HUES6 (cell line): ENCODE results near the gene IQUB.
"Not testable (repeated sequence)": the region's sequence is repeated elsewhere in the genome, so short reads cannot be mapped to it uniquely, and the experiment has no call there.

Experiments
- H3K27ac ChIP-seq: 2 replicates; pipeline ENCODE4 v1.7.0; 2013; ENCODE audit warnings: low read depth, mild to moderate bottlenecking, low read length, inconsistent platforms
- H3K27me3 ChIP-seq: 2 replicates; pipeline ENCODE4 v1.6.1; 2013; ENCODE audit warnings: low read length; ENCODE audit not compliant: control insufficient read depth, insufficient read depth
- H3K36me3 ChIP-seq: 2 replicates; pipeline ENCODE4 v1.6.1; 2013; ENCODE audit warnings: low read length; ENCODE audit not compliant: control insufficient read depth, insufficient read depth
- H3K4me1 ChIP-seq: 2 replicates; pipeline ENCODE4 v1.6.1; 2013; ENCODE audit warnings: low read length; ENCODE audit not compliant: control insufficient read depth, insufficient read depth
- H3K4me3 ChIP-seq: 2 replicates; pipeline ENCODE4 v1.5.1; 2013; ENCODE audit warnings: low read depth, low read length
- H3K9ac ChIP-seq: one replicate; pipeline ENCODE4 v1.6.1; 2013; ENCODE audit warnings: mild to moderate bottlenecking, low read length
- H3K9me3 ChIP-seq: 2 replicates; pipeline ENCODE4 v1.6.1; 2013; ENCODE audit warnings: low read depth, low read length; ENCODE audit not compliant: control insufficient read depth, insufficient read depth

The IQUB gene

DNA sequence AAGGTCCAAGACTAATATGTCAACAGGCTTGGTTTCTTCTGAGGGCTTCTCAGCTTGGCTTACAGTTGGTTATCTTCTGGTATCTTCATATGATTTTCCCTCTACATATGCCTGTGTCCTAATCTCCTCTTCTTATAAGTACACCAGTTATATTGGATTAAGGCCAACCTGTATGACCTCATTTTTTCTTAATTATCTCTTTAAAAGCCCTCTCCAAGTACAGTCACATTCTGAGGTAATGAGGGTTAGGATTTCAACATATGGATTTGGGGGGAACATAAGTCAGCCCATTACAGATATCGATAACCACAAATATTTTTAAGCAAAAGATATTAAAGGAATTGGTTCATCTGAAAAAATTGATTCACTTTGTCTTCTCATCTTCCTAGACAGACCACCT, 49.2 kb downstream of the IQUB start:
- Histone ChIP-seq H3K9me3 (no peaks in the 10 kb centered on the region), H3K27ac (no peak overlapping the region), H3K27me3 (no peaks in the 10 kb centered on the region), H3K9ac (no peak overlapping the region), H3K4me1 (no peaks in the 10 kb centered on the region), H3K4me3 (no peak overlapping the region), H3K36me3 (no peaks in the 10 kb centered on the region)

DNA sequence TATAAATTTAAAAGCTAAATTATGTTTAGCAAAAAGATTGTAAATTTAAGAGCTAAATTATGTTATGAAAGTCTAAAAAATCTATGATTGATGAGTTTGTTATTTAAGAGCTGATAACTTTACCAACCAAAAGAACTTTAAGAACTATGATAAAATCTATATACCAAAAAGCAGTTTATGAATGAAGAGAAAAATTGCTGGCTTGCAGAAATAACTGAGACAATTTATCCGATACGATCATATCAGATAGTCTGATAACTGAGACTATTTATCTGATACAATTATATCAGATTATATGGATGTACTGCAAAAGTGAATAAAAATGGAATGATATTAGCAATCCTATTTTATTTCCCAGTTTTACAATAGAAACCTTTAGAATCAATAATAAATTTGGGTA, 50.2 kb downstream of the IQUB start:
- no peak overlapping the region for H3K27ac ChIP-seq
- H3K27me3 ChIP-seq = no peaks in the 10 kb centered on the region
- H3K4me1 ChIP-seq = no peaks in the 10 kb centered on the region
- H3K9me3 ChIP-seq = no peaks in the 10 kb centered on the region
- H3K9ac ChIP-seq = no peak overlapping the region
- H3K4me3 ChIP-seq = no peak overlapping the region
- no peaks in the 10 kb centered on the region for H3K36me3 ChIP-seq

GRCh38 chr7:123480107-123480506, 54.3 kb downstream of the IQUB start:
- H3K4me3 ChIP-seq = no peak overlapping the region
- no peaks in the 10 kb centered on the region for H3K4me1 ChIP-seq
- no peaks in the 10 kb centered on the region for H3K27me3 ChIP-seq
- H3K9me3 ChIP-seq = no peaks in the 10 kb centered on the region; the same call in 1 of the 2 replicates
- no peaks in the 10 kb centered on the region for H3K36me3 ChIP-seq
- no peak overlapping the region for H3K9ac ChIP-seq
- H3K27ac ChIP-seq = no peak overlapping the region

DNA sequence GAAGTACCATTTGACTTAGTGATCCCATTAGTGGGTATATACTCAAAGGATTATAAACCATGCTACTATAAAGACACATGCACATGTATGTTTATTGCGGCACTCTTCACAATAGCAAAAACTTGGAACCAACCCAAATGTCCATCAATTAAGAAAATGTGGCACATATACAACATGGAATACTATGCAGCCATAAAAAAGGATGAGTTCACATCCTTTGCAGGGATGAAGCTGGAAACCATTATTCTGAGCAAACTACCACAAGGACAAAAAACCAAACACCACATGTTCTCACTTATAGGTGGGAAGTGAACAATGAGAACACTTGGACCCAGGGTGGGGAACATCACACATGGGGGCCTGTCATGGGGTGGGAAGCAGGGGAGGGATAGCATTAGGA, 56.3 kb downstream of the IQUB start:
- not testable (repeated sequence) for H3K4me1 ChIP-seq, H3K27me3 ChIP-seq, H3K36me3 ChIP-seq, H3K4me3 ChIP-seq, H3K9ac ChIP-seq, H3K9me3 ChIP-seq, H3K27ac ChIP-seq

DNA sequence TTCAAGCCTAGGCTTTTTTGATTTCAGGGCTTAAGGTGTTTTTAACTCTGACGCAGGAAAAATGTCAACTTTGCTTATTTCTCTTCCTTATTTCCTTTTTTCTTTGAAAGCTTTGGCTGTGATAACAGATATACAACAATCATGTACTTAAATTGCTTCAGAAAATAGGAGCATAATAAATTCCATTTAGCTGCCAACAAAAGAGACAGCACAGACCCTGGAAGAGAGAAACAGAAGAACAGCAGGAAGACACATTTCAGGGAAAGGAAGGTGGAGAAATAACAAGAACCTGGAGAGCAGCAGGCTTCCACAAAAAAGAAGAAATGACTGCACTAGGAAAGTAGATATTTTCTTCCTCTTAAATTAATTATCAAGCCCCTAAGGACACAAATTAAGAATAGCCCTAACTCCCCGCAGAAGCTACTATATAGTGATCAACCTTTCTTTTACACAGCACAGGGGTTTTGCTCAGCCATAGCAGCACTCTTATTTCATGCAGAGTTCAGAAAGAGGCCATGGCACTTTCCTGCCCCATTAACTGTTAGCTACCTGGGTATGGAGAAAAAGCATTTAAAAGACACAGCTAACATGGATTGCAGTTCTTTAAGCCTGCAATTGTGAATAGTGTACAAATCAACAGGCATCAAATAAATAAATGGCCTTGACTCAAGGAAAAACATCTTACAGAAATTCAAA, 61.5 kb downstream of the IQUB start:
- Histone ChIP-seq H3K36me3 (no peaks in the 10 kb centered on the region), H3K27ac (no peak overlapping the region), H3K9ac (no peak overlapping the region)

DNA sequence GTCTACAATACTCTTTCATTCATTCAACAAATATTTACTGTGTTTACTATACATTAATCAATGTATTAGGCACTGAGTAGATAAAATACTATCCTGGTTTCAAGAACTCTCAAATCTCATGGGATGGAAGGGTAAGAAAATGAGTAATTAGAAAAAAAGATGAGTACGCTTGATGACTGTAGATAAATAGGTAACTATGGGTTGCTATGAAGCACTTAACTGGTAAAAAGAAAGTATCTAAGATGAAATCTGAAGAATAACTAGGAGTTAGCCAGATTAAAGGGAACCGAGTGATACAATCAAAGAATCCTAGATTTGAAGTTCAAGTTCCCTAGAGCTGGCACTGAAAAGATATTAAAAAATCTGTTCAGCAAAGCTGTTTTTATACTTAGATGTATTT, 62.1 kb downstream of the IQUB start:
- Histone ChIP-seq H3K36me3 (no peaks in the 10 kb centered on the region), H3K9ac (no peak overlapping the region), H3K27ac (no peak overlapping the region), H3K9me3 (no peaks in the 10 kb centered on the region), H3K4me3 (no peak overlapping the region), H3K27me3 (no peaks in the 10 kb centered on the region), H3K4me1 (no peaks in the 10 kb centered on the region)

More for the DNA sequence above, 61.5 kb downstream of the IQUB start:
- no peaks in the 10 kb centered on the region for H3K27me3 ChIP-seq
- no peaks in the 10 kb centered on the region; the same call in 1 of the 2 replicates for H3K9me3 ChIP-seq
- no peaks in the 10 kb centered on the region for H3K4me1 ChIP-seq
- H3K4me3 ChIP-seq = no peak overlapping the region

GRCh38 chr7:123468303-123468702, 66.1 kb downstream of the IQUB start:
- Histone ChIP-seq H3K9ac (no peak overlapping the region), H3K9me3 (no peaks in the 10 kb centered on the region), H3K4me3 (no peak overlapping the region), H3K27me3 (no peaks in the 10 kb centered on the region), H3K27ac (no peak overlapping the region), H3K4me1 (no peaks in the 10 kb centered on the region), H3K36me3 (no peaks in the 10 kb centered on the region)

DNA sequence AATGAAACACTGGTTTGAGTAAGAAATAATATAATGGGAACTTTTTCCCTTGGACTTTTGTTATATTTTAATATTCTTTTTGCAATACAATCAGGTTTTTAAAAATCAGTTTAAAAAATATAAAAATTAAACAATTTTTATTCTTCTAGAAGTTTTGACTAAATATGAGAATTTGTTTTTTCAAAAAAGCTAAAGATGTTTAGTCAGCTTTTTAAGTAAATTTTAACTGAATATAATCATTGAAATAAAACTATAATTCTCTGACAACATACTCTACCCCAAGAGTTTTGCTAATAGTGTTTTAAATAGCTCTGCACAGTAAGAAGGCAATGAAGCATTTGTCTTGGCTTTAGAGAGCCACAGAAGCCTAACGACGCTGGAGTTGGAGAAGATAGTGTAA, 70.5 kb downstream of the IQUB start:
- H3K4me3 ChIP-seq = no peak overlapping the region
- H3K9ac ChIP-seq = no peak overlapping the region
- H3K27ac ChIP-seq = no peak overlapping the region
- no peaks in the 10 kb centered on the region for H3K4me1 ChIP-seq
- H3K27me3 ChIP-seq = no peaks in the 10 kb centered on the region
- H3K9me3 ChIP-seq = no peaks in the 10 kb centered on the region
- no peaks in the 10 kb centered on the region for H3K36me3 ChIP-seq

GRCh38 chr7:123460616-123461015, 73.8 kb downstream of the IQUB start:
- H3K9me3 ChIP-seq = no peaks in the 10 kb centered on the region
- no peak overlapping the region for H3K9ac ChIP-seq

GRCh38 chr7:123455965-123456470, 78.4 kb downstream of the IQUB start:
- Histone ChIP-seq H3K4me1 (no peaks in the 10 kb centered on the region), H3K4me3 (no peak overlapping the region), H3K9ac (no peak overlapping the region), H3K9me3 (peaks cover 9% of the 10 kb centered on the region), H3K27me3 (no peaks in the 10 kb centered on the region), H3K36me3 (no peaks in the 10 kb centered on the region; the same call in 1 of the 2 replicates), H3K27ac (no peak overlapping the region)

More at GRCh38 chr7:123460616-123461015, 73.8 kb downstream of the IQUB start:
- Histone ChIP-seq H3K27ac (no peak overlapping the region), H3K36me3 (no peaks in the 10 kb centered on the region), H3K4me1 (no peaks in the 10 kb centered on the region), H3K4me3 (no peak overlapping the region), H3K27me3 (no peaks in the 10 kb centered on the region)

DNA sequence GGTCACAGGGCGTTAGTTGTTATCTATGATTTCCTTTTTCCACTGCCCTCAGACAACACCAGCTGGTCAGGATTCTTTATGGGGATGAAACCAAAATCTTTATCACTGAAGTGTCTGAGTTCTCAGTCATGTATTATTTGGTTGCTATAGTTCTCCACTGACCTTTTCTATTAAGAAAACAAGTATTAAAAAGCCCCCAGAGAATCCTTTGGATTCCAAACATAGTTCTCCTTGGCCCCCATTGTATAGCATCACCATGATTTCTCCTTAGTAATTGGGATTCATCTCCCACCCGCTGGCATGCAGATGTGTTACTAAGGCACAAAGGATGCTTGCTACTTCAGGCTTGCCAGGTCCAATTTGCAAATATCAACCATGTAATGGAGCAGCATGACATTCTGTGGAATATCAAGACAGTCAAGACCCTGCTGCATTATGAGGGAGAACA, 94.3 kb downstream of the IQUB start:
- no peaks in the 10 kb centered on the region for H3K36me3 ChIP-seq
- peak overlapping the region; percentile 1; the same call in 1 of the 2 replicates for H3K4me3 ChIP-seq
- peak overlapping the region; percentile 78 for H3K27ac ChIP-seq
- peaks cover 20% of the 10 kb centered on the region for H3K4me1 ChIP-seq
- H3K27me3 ChIP-seq = no peaks in the 10 kb centered on the region
- no peaks in the 10 kb centered on the region; the same call in 1 of the 2 replicates for H3K9me3 ChIP-seq
- no peak overlapping the region for H3K9ac ChIP-seq
